HCT116 (cell line): ENCODE data around the gene ACTR8. TPM values are rescaled to one million over a fixed set of nuclear protein-coding genes. Genes with fewer than 3 reads are reported as not detected.
A peak's percentile ranks its signal among the peaks of the same experiment; 100 is the strongest.

Experiments used
- ATAC-seq: fragments of 200-7000 bp; cut with Tn5 transposase; 2 replicates; pipeline ENCODE4 v1.9.1; 2020; ENCODE audit warnings: mild to moderate bottlenecking, moderate library complexity
- BruUV-seq: library from RNA; stranded (reverse); fragments of 400-500 nt; replicated peaks from 2 replicates; lab custom pipeline; 2021; lab: Mats Ljungman, UMichigan
- CTCF ChIA-PET: fragments of 300-600 bp; sonication (Branson Sonifier 250); formaldehyde crosslinking; loops from one replicate; lab custom pipeline; 2021; ENCODE audit warnings: antibody characterized with exemption; lab: Charles Lee
- POLR2A ChIA-PET: fragments of 300-600, 350-600 bp; sonication (Branson Sonifier 250); formaldehyde crosslinking; loops from one replicate; lab custom pipeline; 2021; ENCODE audit warnings: antibody characterized with exemption; lab: Charles Lee
- RAD21 ChIA-PET, 2 experiments: fragments of 300-600 bp; sonication (Branson Sonifier 250); formaldehyde crosslinking; loops; one replicate each; lab custom pipeline; 2023; ENCODE audit warnings: low total read pairs in 2 of 2; ENCODE audit not compliant: uncharacterized antibody in 2 of 2, unreplicated experiment in 2 of 2, low non-redundant PET in 1 of 2; lab: Charles Lee
- DNase-seq: peaks from one replicate; pipeline ENCODE4 v3.0.0-alpha.2; 2010; ENCODE audit warnings: low read depth, low spot score
- H2AFZ ChIP-seq: fragments of 200-600 bp; shearing (Covaris generic), sonication (generic); 2 replicates; pipeline ENCODE4 v1.6.1; 2017; ENCODE audit warnings: low read depth, mixed run types, mixed read lengths, antibody characterized with exemption, low read length; ENCODE audit not compliant: poor library complexity, severe bottlenecking
- H3K27ac ChIP-seq: 2 replicates; pipeline ENCODE4 v1.5.1; 2012; ENCODE audit warnings: low read depth, low read length
- H3K27me3 ChIP-seq: fragments of 200-600 bp; sonication (generic); 2 replicates; pipeline ENCODE4 v1.6.1; 2016; ENCODE audit warnings: mixed run types, low read length, mixed read lengths; ENCODE audit not compliant: insufficient read depth
- H3K36me3 ChIP-seq, 2 experiments: fragments of 200-500 bp in 1 of 2; fragments of 200-600 bp in 1 of 2; sonication (Bioruptor generic) in 1 of 2; sonication (generic) in 1 of 2; 2 replicates each; pipeline versions ENCODE4 v1.5.1 to v1.6.1; 2014 to 2016; ENCODE audit warnings: low read length in 2 of 2, inconsistent platforms in 1 of 2, mixed read lengths in 1 of 2, mixed run types in 1 of 2; ENCODE audit not compliant: insufficient read depth in 2 of 2, control insufficient read depth in 1 of 2
- H3K4me1 ChIP-seq, 2 experiments: fragments of 200-600 bp in 1 of 2; sonication (generic) in 1 of 2; 2 replicates each; pipeline versions ENCODE4 v1.5.1 to v1.6.1; 2012 to 2017; ENCODE audit warnings: low read length in 2 of 2, inconsistent platforms in 1 of 2, mild to moderate bottlenecking in 1 of 2, mixed read lengths in 1 of 2, mixed run types in 1 of 2, moderate library complexity in 1 of 2; ENCODE audit not compliant: insufficient read depth in 2 of 2, control insufficient read depth in 1 of 2
- H3K4me2 ChIP-seq: fragments of 200-600 bp; sonication (generic); 2 replicates; pipeline ENCODE4 v1.6.1; 2017; ENCODE audit warnings: mixed run types, low read length, mixed read lengths
- H3K4me3 ChIP-seq, 2 experiments: fragments of 200-600 bp in 1 of 2; sonication (generic) in 1 of 2; replicated peaks in 1 of 2; 2 replicates each; pipeline ENCODE4 v1.5.1; 2011 to 2016; ENCODE audit warnings: low read length in 2 of 2, control low read depth in 1 of 2, low read depth in 1 of 2, mild to moderate bottlenecking in 1 of 2, mixed read lengths in 1 of 2, mixed run types in 1 of 2
- H3K79me2 ChIP-seq: fragments of 200-600 bp; sonication (generic); 2 replicates; pipeline ENCODE4 v1.6.1; 2017; ENCODE audit warnings: mild to moderate bottlenecking, mixed run types, low read length, moderate library complexity, mixed read lengths; ENCODE audit not compliant: insufficient read depth
- H3K9ac ChIP-seq: fragments of 200-600 bp; sonication (generic); 2 replicates; pipeline ENCODE4 v1.6.1; 2016; ENCODE audit warnings: low read length, mixed read lengths
- H3K9me2 ChIP-seq: fragments of 200-600 bp; sonication (generic), shearing (Covaris generic); 2 replicates; pipeline ENCODE4 v1.6.1; 2017; ENCODE audit warnings: mixed run types, mild to moderate bottlenecking, moderate library complexity; ENCODE audit not compliant: insufficient read depth
- H3K9me3 ChIP-seq, 2 experiments: fragments of 200-500 bp in 1 of 2; fragments of 200-600 bp in 1 of 2; sonication (Bioruptor generic) in 1 of 2; sonication (generic) in 1 of 2; 2 replicates each; pipeline ENCODE4 v1.6.1; 2014 to 2017; ENCODE audit warnings: low read length in 2 of 2, mixed read lengths in 2 of 2, inconsistent platforms in 1 of 2, low read depth in 1 of 2, mild to moderate bottlenecking in 1 of 2, mixed run types in 1 of 2, moderate library complexity in 1 of 2; ENCODE audit not compliant: control insufficient read depth in 1 of 2, insufficient read depth in 1 of 2
- H4K20me1 ChIP-seq: fragments of 200-600 bp; sonication (generic), shearing (Covaris generic); 2 replicates; pipeline ENCODE4 v1.6.1; 2017; ENCODE audit warnings: mixed run types, mild to moderate bottlenecking, moderate library complexity; ENCODE audit not compliant: insufficient read depth
- RAD21 ChIP-seq: IDR thresholded peaks from 2 replicates; pipeline ENCODE4 v1.6.1; 2012; ENCODE audit warnings: low read depth, mild to moderate bottlenecking
- SP1 ChIP-seq: IDR thresholded peaks from 2 replicates; pipeline ENCODE4 v1.6.1; 2012; ENCODE audit warnings: low read depth
- ZNF274 ChIP-seq: fragments of 200-500 bp; sonication (Bioruptor generic); IDR thresholded peaks from 2 replicates; pipeline ENCODE4 v1.6.1; 2014; ENCODE audit warnings: mild to moderate bottlenecking, low read depth, low read length, inconsistent platforms
- intact Hi-C: fragments of 100-400 bp; cut with micrococcal nuclease; formaldehyde crosslinking; loops from 2 replicates; pipeline ENCODE4 v1.10.0; 2022
- total RNA-seq: library from RNA; stranded (reverse); gene quantifications from one replicate; pipeline ENCODE4 v1.2.1, GENCODE V29; 2021; ENCODE audit not compliant: unreplicated experiment
- TF ChIP-seq, protein P1 (sequence below), 3 experiments: fragments of 200-600 bp in 1 of 3; sonication (generic) in 1 of 3; IDR thresholded peaks in 2 of 3; conservative IDR thresholded peaks in 1 of 3; 2 replicates each; pipeline ENCODE4 v1.5.1; 2012 to 2017; ENCODE audit warnings: low read depth in 2 of 3, low read length in 2 of 3, antibody characterized with exemption in 1 of 3, borderline replicate concordance in 1 of 3, control low read depth in 1 of 3, mild to moderate bottlenecking in 1 of 3, mixed read lengths in 1 of 3, mixed run types in 1 of 3, moderate library complexity in 1 of 3; ENCODE audit not compliant: insufficient read depth in 1 of 3
- TF ChIP-seq, protein P2 (sequence below): IDR thresholded peaks from 2 replicates; pipeline ENCODE4 v1.6.1; 2012; ENCODE audit warnings: low read depth

Gene ACTR8
- total RNA-seq, 1 experiment from 2014 or later: 25.5 TPM

DNA sequence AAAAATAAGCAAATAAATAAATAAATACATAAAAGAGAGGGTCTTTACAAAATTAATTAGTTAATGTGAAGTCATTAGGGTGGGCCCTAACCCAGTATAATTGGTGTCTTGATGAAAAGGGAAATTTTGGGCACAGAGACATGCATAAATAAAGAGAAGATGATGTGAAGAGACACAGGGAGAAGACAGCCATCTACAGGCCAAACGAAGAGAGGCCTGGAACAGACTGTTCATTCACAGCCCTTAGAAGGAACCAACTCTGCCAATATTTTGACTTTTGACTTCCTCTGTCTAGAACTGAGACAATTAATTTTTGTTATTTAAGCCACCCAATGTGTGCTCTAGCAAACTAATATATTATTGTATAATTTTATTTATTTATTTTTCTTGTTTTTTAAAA lies 39.3 kb upstream of the ACTR8 start:
- no peaks in the 10 kb centered on the region for H3K79me2 ChIP-seq
- DNase-seq: no peak
- BruUV-seq: no TSS peak

More for the DNA sequence above, 39.3 kb upstream of the ACTR8 start:
- Histone ChIP-seq H3K4me2 (no peak overlapping the region), H3K9me2 (no peaks in the 10 kb centered on the region), H3K27ac (no peak overlapping the region), H3K27me3 (peaks cover 5% of the 10 kb centered on the region; the same call in 1 of the 2 replicates), H4K20me1 (no peaks in the 10 kb centered on the region), H3K9ac (no peak overlapping the region), H3K9me3 (no peaks in the 10 kb centered on the region), H2AFZ (no peak overlapping the region), H3K4me1 (no peaks in the 10 kb centered on the region), H3K36me3 (no peaks in the 10 kb centered on the region), H3K4me3 (no peak overlapping the region)
- POLR2A ChIA-PET: no interaction called here
- RAD21 ChIA-PET: no interaction called here
- TF ChIP-seq RAD21 (peak; percentile 66), ZNF274 (no peak), SP1 (no peak)
- TF ChIP-seq, protein P1, sequence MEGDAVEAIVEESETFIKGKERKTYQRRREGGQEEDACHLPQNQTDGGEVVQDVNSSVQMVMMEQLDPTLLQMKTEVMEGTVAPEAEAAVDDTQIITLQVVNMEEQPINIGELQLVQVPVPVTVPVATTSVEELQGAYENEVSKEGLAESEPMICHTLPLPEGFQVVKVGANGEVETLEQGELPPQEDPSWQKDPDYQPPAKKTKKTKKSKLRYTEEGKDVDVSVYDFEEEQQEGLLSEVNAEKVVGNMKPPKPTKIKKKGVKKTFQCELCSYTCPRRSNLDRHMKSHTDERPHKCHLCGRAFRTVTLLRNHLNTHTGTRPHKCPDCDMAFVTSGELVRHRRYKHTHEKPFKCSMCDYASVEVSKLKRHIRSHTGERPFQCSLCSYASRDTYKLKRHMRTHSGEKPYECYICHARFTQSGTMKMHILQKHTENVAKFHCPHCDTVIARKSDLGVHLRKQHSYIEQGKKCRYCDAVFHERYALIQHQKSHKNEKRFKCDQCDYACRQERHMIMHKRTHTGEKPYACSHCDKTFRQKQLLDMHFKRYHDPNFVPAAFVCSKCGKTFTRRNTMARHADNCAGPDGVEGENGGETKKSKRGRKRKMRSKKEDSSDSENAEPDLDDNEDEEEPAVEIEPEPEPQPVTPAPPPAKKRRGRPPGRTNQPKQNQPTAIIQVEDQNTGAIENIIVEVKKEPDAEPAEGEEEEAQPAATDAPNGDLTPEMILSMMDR (IDR thresholded peaks at IDR 0.05 in 2 of 3, conservative IDR thresholded peaks at IDR 0.05 in 1 of 3; ENCODE audit: borderline replicate concordance in 1 of 3, insufficient read depth in 1 of 3, low read depth in 2 of 3, low read length in 2 of 3): peak; percentile 51 to 62 (median 56); a peak in 5 of 6 replicates
- TF ChIP-seq, protein P2, sequence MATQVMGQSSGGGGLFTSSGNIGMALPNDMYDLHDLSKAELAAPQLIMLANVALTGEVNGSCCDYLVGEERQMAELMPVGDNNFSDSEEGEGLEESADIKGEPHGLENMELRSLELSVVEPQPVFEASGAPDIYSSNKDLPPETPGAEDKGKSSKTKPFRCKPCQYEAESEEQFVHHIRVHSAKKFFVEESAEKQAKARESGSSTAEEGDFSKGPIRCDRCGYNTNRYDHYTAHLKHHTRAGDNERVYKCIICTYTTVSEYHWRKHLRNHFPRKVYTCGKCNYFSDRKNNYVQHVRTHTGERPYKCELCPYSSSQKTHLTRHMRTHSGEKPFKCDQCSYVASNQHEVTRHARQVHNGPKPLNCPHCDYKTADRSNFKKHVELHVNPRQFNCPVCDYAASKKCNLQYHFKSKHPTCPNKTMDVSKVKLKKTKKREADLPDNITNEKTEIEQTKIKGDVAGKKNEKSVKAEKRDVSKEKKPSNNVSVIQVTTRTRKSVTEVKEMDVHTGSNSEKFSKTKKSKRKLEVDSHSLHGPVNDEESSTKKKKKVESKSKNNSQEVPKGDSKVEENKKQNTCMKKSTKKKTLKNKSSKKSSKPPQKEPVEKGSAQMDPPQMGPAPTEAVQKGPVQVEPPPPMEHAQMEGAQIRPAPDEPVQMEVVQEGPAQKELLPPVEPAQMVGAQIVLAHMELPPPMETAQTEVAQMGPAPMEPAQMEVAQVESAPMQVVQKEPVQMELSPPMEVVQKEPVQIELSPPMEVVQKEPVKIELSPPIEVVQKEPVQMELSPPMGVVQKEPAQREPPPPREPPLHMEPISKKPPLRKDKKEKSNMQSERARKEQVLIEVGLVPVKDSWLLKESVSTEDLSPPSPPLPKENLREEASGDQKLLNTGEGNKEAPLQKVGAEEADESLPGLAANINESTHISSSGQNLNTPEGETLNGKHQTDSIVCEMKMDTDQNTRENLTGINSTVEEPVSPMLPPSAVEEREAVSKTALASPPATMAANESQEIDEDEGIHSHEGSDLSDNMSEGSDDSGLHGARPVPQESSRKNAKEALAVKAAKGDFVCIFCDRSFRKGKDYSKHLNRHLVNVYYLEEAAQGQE: no peak
- ATAC-seq: peak; percentile 78
- intact Hi-C loops: loop anchor here (5.0 kb wide), 1 partner anchor 244 kb away; no protein-coding TSS in a partner anchor
- CTCF ChIA-PET: interaction anchor here (1.2 kb wide), 1 partner anchor 252 kb away, joined by 4 read pairs; no protein-coding TSS in a partner anchor
